Measurements from ENCODE around the gene AKT3. TPM values are rescaled to one million over a fixed set of nuclear protein-coding genes. Genes with fewer than 3 reads are reported as not detected.

AKT3 gene
- total RNA-seq, 1 donor from 2014 or later: 110 TPM

DNA sequence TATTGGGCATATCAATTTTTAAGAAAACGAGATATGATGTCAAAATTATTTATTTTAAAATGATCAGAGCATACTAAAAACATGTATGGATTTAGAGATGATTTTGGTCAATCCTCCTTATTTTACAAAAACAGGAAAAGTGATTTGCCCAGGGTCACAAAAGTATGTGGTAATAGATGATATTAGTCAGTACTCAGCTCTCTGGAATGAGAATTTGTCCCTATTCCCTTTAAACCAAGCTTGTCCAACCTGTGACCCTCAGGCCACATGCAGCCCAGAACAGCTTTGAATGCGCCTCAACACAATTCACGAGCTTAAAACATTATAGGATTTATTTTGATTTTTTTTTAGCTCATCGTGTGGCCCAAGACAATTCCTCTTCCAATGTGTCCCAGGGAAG is 104.7 kb downstream of the AKT3 start:
- Mint-ChIP-seq H3K27ac (no peak overlapping the region), H3K4me1 (peaks cover 19% of the 10 kb centered on the region)

DNA sequence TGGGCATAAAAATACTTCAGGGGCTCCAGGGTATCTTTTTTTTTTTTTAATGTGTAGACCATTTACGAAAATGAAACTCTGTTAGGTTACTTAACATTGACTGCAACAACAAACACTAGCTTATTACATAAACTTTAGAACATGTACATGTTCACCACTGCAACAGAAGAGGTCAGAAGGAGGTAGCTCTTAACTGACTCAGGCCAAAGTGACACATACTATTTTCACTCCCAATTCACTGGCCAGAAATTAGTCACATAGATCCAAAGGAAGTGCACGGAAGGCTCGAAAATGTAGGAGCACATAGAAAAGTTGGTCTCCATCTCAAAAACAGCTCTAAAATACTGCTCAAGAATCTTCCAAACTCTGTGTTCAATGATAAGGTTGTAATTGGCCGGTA is 107.2 kb downstream of the AKT3 start:
- TF ChIP-seq, protein P1, sequence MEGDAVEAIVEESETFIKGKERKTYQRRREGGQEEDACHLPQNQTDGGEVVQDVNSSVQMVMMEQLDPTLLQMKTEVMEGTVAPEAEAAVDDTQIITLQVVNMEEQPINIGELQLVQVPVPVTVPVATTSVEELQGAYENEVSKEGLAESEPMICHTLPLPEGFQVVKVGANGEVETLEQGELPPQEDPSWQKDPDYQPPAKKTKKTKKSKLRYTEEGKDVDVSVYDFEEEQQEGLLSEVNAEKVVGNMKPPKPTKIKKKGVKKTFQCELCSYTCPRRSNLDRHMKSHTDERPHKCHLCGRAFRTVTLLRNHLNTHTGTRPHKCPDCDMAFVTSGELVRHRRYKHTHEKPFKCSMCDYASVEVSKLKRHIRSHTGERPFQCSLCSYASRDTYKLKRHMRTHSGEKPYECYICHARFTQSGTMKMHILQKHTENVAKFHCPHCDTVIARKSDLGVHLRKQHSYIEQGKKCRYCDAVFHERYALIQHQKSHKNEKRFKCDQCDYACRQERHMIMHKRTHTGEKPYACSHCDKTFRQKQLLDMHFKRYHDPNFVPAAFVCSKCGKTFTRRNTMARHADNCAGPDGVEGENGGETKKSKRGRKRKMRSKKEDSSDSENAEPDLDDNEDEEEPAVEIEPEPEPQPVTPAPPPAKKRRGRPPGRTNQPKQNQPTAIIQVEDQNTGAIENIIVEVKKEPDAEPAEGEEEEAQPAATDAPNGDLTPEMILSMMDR (IDR thresholded peaks at IDR 0.05; ENCODE audit: unreplicated experiment): no peak
- peak overlapping the region; percentile 14 for H3K27ac Mint-ChIP-seq
- peaks cover 14% of the 10 kb centered on the region for H3K36me3 Mint-ChIP-seq

More for the DNA sequence above, 104.7 kb downstream of the AKT3 start:
- Mint-ChIP-seq H3K9me3 (peaks cover 14% of the 10 kb centered on the region), H3K36me3 (peaks cover 14% of the 10 kb centered on the region), H3K4me3 (no peak overlapping the region), H3K27me3 (ENCODE audit: low read depth) (no peaks in the 10 kb centered on the region)
- TF ChIP-seq, protein P1 (IDR thresholded peaks at IDR 0.05; ENCODE audit: unreplicated experiment): no peak
- no peak for DNase-seq (ENCODE audit: low spot score in 2 of 2, unreplicated experiment in 2 of 2)

DNA sequence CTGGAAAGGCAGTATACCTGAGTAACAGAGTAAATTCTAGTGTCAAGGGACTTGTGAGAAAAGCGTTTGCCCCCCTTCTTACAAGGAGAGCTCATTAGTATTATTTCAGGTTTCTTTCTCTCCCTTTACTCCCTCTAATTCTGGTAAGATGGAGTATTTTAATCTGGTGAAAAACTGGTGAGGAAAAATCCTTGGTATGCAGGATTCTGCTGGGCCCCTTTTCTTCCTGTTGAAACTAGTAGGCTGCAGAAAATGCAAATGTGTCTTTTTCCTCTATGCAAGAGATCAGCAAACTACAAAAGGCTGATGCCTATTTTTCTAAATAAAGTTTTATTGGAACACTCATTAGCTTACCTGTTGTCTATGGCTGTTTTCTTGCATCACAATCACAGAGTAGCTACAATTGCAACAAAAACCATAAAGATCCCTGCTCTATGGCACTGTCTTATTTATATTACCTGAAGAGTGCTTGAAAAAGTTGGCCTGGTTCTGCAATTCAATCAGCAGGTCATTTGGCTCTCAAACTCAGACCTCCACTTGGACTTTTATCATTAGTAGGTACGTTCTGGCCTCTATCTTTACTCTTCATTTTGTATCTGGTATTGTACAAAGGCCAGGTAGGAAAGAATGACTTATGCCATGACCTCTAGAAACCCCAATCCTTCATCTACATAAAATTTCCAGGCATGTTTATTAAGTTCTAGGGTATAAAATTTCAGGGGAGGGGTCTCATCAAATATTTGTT is 109.6 kb downstream of the AKT3 start:
- Mint-ChIP-seq H3K9me3 (peaks cover 14% of the 10 kb centered on the region), H3K4me1 (peaks cover 18% of the 10 kb centered on the region), H3K27me3 (ENCODE audit: low read depth) (no peaks in the 10 kb centered on the region), H3K27ac (peak overlapping the region; percentile 68), H3K4me3 (no peak overlapping the region), H3K36me3 (peaks cover 14% of the 10 kb centered on the region)
- DNase-seq (ENCODE audit: low spot score in 2 of 2, unreplicated experiment in 2 of 2): no peak
- TF ChIP-seq, protein P1 (IDR thresholded peaks at IDR 0.05; ENCODE audit: unreplicated experiment): no peak

More for the DNA sequence above, 107.2 kb downstream of the AKT3 start:
- peaks cover 14% of the 10 kb centered on the region for H3K9me3 Mint-ChIP-seq
- H3K4me3 Mint-ChIP-seq: no peak overlapping the region
- H3K4me1 Mint-ChIP-seq: peaks cover 25% of the 10 kb centered on the region
- no peak for DNase-seq (ENCODE audit: low spot score in 2 of 2, unreplicated experiment in 2 of 2)
- H3K27me3 Mint-ChIP-seq (ENCODE audit: low read depth): no peaks in the 10 kb centered on the region

DNA sequence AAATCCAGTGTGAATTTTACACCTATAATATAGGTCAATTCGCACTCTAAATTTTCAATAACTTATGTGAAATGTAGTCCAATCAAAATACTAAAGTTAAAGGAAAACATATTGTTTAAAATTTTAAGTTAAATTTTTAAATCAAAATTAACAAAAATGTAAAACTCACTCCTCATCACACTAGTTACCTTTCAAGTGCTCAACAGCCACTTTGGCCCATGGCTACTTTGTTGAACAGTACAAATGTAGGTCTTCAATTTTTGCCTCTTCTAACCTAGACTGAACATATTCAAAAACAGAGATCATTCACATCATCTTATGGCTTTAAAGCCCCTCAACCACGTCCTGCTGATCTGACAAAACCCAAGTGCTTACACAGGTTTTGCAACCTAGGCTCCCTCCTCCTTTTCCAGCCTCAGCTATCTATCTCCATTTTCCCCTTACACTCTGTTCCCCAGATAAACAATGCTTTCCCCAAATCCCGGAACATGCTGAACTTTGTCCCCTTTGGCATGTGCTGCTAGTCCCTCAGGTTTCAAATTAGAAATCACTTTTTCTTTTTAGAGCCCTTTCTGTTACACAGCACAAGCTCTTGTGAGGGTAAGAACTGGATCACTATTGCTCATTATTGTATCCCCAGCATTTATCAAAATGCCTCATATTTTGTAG is 110.6 kb downstream of the AKT3 start:
- TF ChIP-seq, protein P1 (IDR thresholded peaks at IDR 0.05; ENCODE audit: unreplicated experiment): no peak
- Mint-ChIP-seq H3K9me3 (peaks cover 14% of the 10 kb centered on the region), H3K4me1 (peaks cover 17% of the 10 kb centered on the region), H3K4me3 (no peak overlapping the region), H3K36me3 (peaks cover 14% of the 10 kb centered on the region), H3K27me3 (ENCODE audit: low read depth) (no peaks in the 10 kb centered on the region), H3K27ac (peak overlapping the region; percentile 68)
- no peak for DNase-seq (ENCODE audit: low spot score in 2 of 2, unreplicated experiment in 2 of 2)

DNA sequence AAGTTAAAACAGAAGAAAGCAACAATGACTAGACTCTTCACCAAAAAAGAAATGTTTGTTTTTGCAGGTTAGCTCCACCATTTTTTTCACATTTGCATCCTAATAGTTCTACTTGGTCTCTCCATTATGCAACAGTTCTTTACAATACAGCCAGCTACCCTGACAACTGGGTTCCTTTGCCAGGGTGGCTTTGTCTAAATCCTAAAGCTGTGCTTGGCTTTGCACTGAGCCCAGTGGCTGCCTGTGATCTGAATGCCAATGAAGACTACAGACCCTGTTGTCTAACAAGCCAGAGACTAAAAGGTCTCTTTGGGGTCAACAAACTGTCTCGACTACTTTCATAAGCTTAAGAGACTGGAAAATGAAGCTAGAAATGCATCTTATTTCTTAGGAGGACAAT is 112.0 kb downstream of the AKT3 start:
- TF ChIP-seq, protein P1 (IDR thresholded peaks at IDR 0.05; ENCODE audit: unreplicated experiment): no peak
- H3K4me3 Mint-ChIP-seq: no peak overlapping the region
- H3K27me3 Mint-ChIP-seq (ENCODE audit: low read depth): no peaks in the 10 kb centered on the region
- H3K4me1 Mint-ChIP-seq: peaks cover 17% of the 10 kb centered on the region
- H3K36me3 Mint-ChIP-seq: peaks cover 7% of the 10 kb centered on the region
- DNase-seq (ENCODE audit: low spot score in 2 of 2, unreplicated experiment in 2 of 2): no peak
- H3K27ac Mint-ChIP-seq: no peak overlapping the region
- H3K9me3 Mint-ChIP-seq: peaks cover 5% of the 10 kb centered on the region
